HEK293 (cell line): ENCODE data around the gene CALB2.
A peak's percentile ranks its signal among the peaks of the same experiment; 100 is the strongest.

Experiments used
- FEZF1 ChIP-seq: fragments of 450-650 bp; formaldehyde crosslinking; IDR thresholded peaks from 2 replicates; pipeline ENCODE4 v1.5.1; 2016; ENCODE audit warnings: missing biosample characterization, missing genetic modification characterization
- GFI1B ChIP-seq: fragments of 450-650 bp; formaldehyde crosslinking; IDR thresholded peaks from 2 replicates; pipeline ENCODE4 v1.5.1; 2016; ENCODE audit warnings: missing biosample characterization, missing genetic modification characterization
- GLI4 ChIP-seq: fragments of 450-650 bp; formaldehyde crosslinking; IDR thresholded peaks from 2 replicates; pipeline ENCODE4 v1.5.1; 2016; ENCODE audit warnings: missing biosample characterization, missing genetic modification characterization
- GLIS1 ChIP-seq: fragments of 450-650 bp; formaldehyde crosslinking; IDR thresholded peaks from 2 replicates; pipeline ENCODE4 v1.5.1; 2016; ENCODE audit warnings: missing biosample characterization, missing genetic modification characterization
- HOXC10 ChIP-seq: sonication (generic); formaldehyde crosslinking; IDR thresholded peaks from 2 replicates; pipeline ENCODE4 v1.8.1; 2023; ENCODE audit warnings: mild to moderate bottlenecking, missing genetic modification reagents
- IKZF3 ChIP-seq: fragments of 450-650 bp; IDR thresholded peaks from 2 replicates; pipeline ENCODE4 v1.5.0; 2018; ENCODE audit warnings: missing biosample characterization, mild to moderate bottlenecking, missing genetic modification characterization, moderate library complexity
- KLF16 ChIP-seq: fragments of 450-650 bp; formaldehyde crosslinking; IDR thresholded peaks from 2 replicates; pipeline ENCODE4 v1.5.1; 2017; ENCODE audit warnings: missing biosample characterization, missing genetic modification characterization
- PBX3 ChIP-seq: sonication (generic); formaldehyde crosslinking; IDR thresholded peaks from 2 replicates; pipeline ENCODE4 v1.8.1; 2022; ENCODE audit warnings: mild to moderate bottlenecking, moderate library complexity, missing genetic modification reagents
- SCRT1 ChIP-seq: fragments of 450-650 bp; formaldehyde crosslinking; IDR thresholded peaks from 2 replicates; pipeline ENCODE4 v1.5.1; 2016; ENCODE audit warnings: missing biosample characterization, missing genetic modification characterization, borderline replicate concordance
- SETDB1 ChIP-seq: IDR thresholded peaks from one replicate; pipeline ENCODE4 v1.6.1; 2017; ENCODE audit warnings: mild to moderate bottlenecking, low read length, moderate library complexity, mixed read lengths; ENCODE audit not compliant: insufficient read length
- YY1 ChIP-seq: fragments of 450-650 bp; formaldehyde crosslinking; IDR thresholded peaks from 2 replicates; pipeline ENCODE4 v1.5.1; 2018; ENCODE audit warnings: missing biosample characterization, missing genetic modification characterization
- ZBTB7A ChIP-seq: fragments of 450-650 bp; formaldehyde crosslinking; IDR thresholded peaks from 2 replicates; pipeline ENCODE4 v1.5.1; 2016; ENCODE audit warnings: low read depth, missing biosample characterization, missing genetic modification characterization
- ZNF121 ChIP-seq: fragments of 450-650 bp; formaldehyde crosslinking; IDR thresholded peaks from 2 replicates; pipeline ENCODE4 v1.5.1; 2016; ENCODE audit warnings: missing biosample characterization, missing genetic modification characterization
- ZNF132 ChIP-seq: fragments of 450-650 bp; formaldehyde crosslinking; IDR thresholded peaks from 2 replicates; pipeline ENCODE4 v1.5.1; 2017; ENCODE audit warnings: missing biosample characterization, missing genetic modification characterization, borderline replicate concordance
- ZNF138 ChIP-seq: fragments of 450-650 bp; formaldehyde crosslinking; IDR thresholded peaks from 2 replicates; pipeline ENCODE4 v1.5.1; 2016; ENCODE audit warnings: missing biosample characterization, missing genetic modification characterization, borderline replicate concordance
- ZNF157 ChIP-seq: fragments of 450-650 bp; formaldehyde crosslinking; IDR thresholded peaks from 2 replicates; pipeline ENCODE4 v1.5.1; 2016; ENCODE audit warnings: missing biosample characterization, missing genetic modification characterization
- ZNF169 ChIP-seq: fragments of 450-650 bp; formaldehyde crosslinking; IDR thresholded peaks from 2 replicates; pipeline ENCODE4 v1.5.1; 2016; ENCODE audit warnings: missing biosample characterization, missing genetic modification characterization
- ZNF174 ChIP-seq: fragments of 450-650 bp; formaldehyde crosslinking; IDR thresholded peaks from 2 replicates; pipeline ENCODE4 v1.5.0; 2017; ENCODE audit warnings: missing biosample characterization, mild to moderate bottlenecking, missing genetic modification characterization
- ZNF175 ChIP-seq: fragments of 450-650 bp; formaldehyde crosslinking; IDR thresholded peaks from 2 replicates; pipeline ENCODE4 v1.5.1; 2016; ENCODE audit warnings: missing biosample characterization, missing genetic modification characterization
- ZNF184 ChIP-seq: fragments of 450-650 bp; IDR thresholded peaks from 2 replicates; pipeline ENCODE4 v1.5.1; 2018; ENCODE audit warnings: missing biosample characterization, mild to moderate bottlenecking, missing genetic modification characterization
- ZNF202 ChIP-seq: fragments of 450-650 bp; formaldehyde crosslinking; IDR thresholded peaks from 2 replicates; pipeline ENCODE4 v1.5.1; 2016; ENCODE audit warnings: missing biosample characterization, missing genetic modification characterization, borderline replicate concordance
- ZNF274 ChIP-seq, 2 experiments: fragments of 200-500 bp in 1 of 2; fragments of 450-650 bp in 1 of 2; sonication (Bioruptor generic) in 1 of 2; formaldehyde crosslinking in 1 of 2; IDR thresholded peaks; 2 replicates each; pipeline versions ENCODE4 v1.5.1 to v1.6.1; 2014 to 2016; ENCODE audit warnings: borderline replicate concordance in 1 of 2, inconsistent platforms in 1 of 2, low read length in 1 of 2, missing biosample characterization in 1 of 2, missing genetic modification characterization in 1 of 2
- ZNF335 ChIP-seq: fragments of 450-650 bp; formaldehyde crosslinking; conservative IDR thresholded peaks from 2 replicates; pipeline ENCODE4 v1.5.1; 2016; ENCODE audit warnings: missing biosample characterization, missing genetic modification characterization
- ZNF426 ChIP-seq: fragments of 450-650 bp; formaldehyde crosslinking; IDR thresholded peaks from 2 replicates; pipeline ENCODE4 v1.5.1; 2017; ENCODE audit warnings: missing biosample characterization, missing genetic modification characterization, mild to moderate bottlenecking, inconsistent platforms, moderate library complexity
- ZNF501 ChIP-seq: fragments of 450-650 bp; formaldehyde crosslinking; IDR thresholded peaks from 2 replicates; pipeline ENCODE4 v1.5.1; 2016; ENCODE audit warnings: missing biosample characterization, missing genetic modification characterization
- ZNF514 ChIP-seq: fragments of 450-650 bp; formaldehyde crosslinking; IDR thresholded peaks from 2 replicates; pipeline ENCODE4 v1.5.1; 2016; ENCODE audit warnings: missing biosample characterization, missing genetic modification characterization
- ZNF521 ChIP-seq: fragments of 450-650 bp; formaldehyde crosslinking; IDR thresholded peaks from 2 replicates; pipeline ENCODE4 v1.5.1; 2017; ENCODE audit warnings: missing biosample characterization, mild to moderate bottlenecking, missing genetic modification characterization
- ZNF561 ChIP-seq: fragments of 450-650 bp; IDR thresholded peaks from 2 replicates; pipeline ENCODE4 v1.5.1; 2018; ENCODE audit warnings: missing biosample characterization, missing genetic modification characterization, borderline replicate concordance
- ZNF585B ChIP-seq: fragments of 450-650 bp; formaldehyde crosslinking; IDR thresholded peaks from 2 replicates; pipeline ENCODE4 v1.5.1; 2016; ENCODE audit warnings: missing biosample characterization, missing genetic modification characterization
- ZNF623 ChIP-seq: fragments of 450-650 bp; formaldehyde crosslinking; IDR thresholded peaks from 2 replicates; pipeline ENCODE4 v1.5.1; 2016; ENCODE audit warnings: missing biosample characterization, missing genetic modification characterization
- ZNF701 ChIP-seq: fragments of 450-650 bp; formaldehyde crosslinking; IDR thresholded peaks from 2 replicates; pipeline ENCODE4 v1.5.1; 2016; ENCODE audit warnings: missing biosample characterization, missing genetic modification characterization
- ZNF76 ChIP-seq: fragments of 450-650 bp; formaldehyde crosslinking; IDR thresholded peaks from 2 replicates; pipeline ENCODE4; 2016; ENCODE audit warnings: low read depth, missing biosample characterization, missing genetic modification characterization, borderline replicate concordance
- ZSCAN23 ChIP-seq: fragments of 450-650 bp; formaldehyde crosslinking; IDR thresholded peaks from 2 replicates; pipeline ENCODE4 v1.5.1; 2016; ENCODE audit warnings: missing biosample characterization, missing genetic modification characterization
- TF ChIP-seq, protein P1 (sequence below): fragments of 450-650 bp; formaldehyde crosslinking; IDR thresholded peaks from 2 replicates; pipeline ENCODE4 v1.5.1; 2016; ENCODE audit warnings: missing biosample characterization, missing genetic modification characterization
- TF ChIP-seq, protein P2 (sequence below): fragments of 450-650 bp; formaldehyde crosslinking; IDR thresholded peaks from 2 replicates; pipeline ENCODE4 v1.5.1; 2016; ENCODE audit warnings: missing biosample characterization, missing genetic modification characterization, borderline replicate concordance
- TF ChIP-seq, protein P3 (sequence below): fragments of 450-650 bp; formaldehyde crosslinking; IDR thresholded peaks from 2 replicates; pipeline ENCODE4 v1.5.1; 2017; ENCODE audit warnings: missing biosample characterization, missing genetic modification characterization

CALB2 gene

DNA sequence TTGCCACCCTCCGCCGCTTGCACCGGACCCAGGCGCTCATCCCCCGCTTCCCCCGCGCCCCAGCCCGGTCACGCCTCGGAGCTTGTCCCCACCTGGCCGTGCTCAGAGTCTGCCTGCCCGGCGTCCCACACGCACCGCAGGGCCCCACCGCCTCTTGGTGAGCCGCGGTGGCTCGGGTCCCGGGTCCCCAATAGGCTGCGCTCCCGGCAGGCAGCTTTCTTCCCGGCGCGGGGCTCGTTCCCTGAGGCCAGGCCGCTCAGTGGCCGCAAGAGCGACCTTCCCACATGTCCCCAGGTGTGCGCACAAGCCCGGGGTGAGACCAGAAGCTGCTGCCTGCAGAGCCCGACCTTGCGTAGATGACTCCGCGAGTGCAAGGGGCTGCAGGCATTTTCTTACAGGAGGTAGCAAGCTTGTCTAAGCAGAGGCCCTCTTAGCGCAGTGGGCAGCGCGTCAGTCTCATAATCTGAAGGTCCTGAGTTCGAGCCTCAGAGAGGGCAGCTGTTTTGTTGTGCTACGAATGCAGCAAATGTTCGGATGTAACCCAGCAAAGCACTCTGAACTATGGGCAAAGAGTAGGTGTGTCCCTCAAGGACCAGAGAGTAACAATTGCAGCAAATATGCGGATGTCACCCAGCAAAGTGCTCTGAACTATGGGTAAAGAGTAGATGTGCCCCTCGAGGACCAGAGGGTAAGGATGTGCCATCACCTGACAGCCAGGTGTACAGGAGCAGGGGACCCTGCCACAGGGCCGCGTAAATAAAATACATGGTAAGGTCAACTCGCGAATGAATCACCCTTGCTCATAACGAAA, 67.8 kb downstream of the CALB2 start (continued):
- TF ChIP-seq YY1 (tag by site-specific recombination) (no peak), ZNF76 (tag by site-specific recombination) (peak; percentile 88), GFI1B (tag by site-specific recombination) (no peak), ZNF426 (tag by site-specific recombination) (no peak), ZNF701 (0 out of 2 replicates have a peak, but pooled peaks have one; percentile 49), ZNF175 (tag by site-specific recombination) (no peak), GLIS1 (tag by site-specific recombination) (no peak; the same call in 1 of the 2 replicates), ZNF184 (tag by site-specific recombination) (0 out of 2 replicates have a peak, but pooled peaks have one; percentile 21), IKZF3 (tag by site-specific recombination) (no peak), ZNF521 (no peak), ZNF501 (tag by site-specific recombination) (peak; percentile 91), PBX3 (CRISPR knock-in tag) (0 out of 2 replicates have a peak, but pooled peaks have one; percentile 36), SCRT1 (no peak), ZNF335 (tag by site-specific recombination) (peak; percentile 96), HOXC10 (no peak), ZNF623 (tag by site-specific recombination) (peak; percentile 28), ZNF202 (tag by site-specific recombination) (no peak), ZSCAN23 (tag by site-specific recombination) (peak; percentile 85; the same call in 1 of the 2 replicates), ZNF157 (tag by site-specific recombination) (no peak), ZNF561 (tag by site-specific recombination) (peak; percentile 99), ZNF514 (tag by site-specific recombination) (no peak), GLI4 (tag by site-specific recombination) (0 out of 2 replicates have a peak, but pooled peaks have one; percentile 54), ZNF132 (no peak), ZBTB7A (tag by site-specific recombination) (peak; percentile 64; the same call in 1 of the 2 replicates), KLF16 (peak; percentile 94), ZNF169 (tag by site-specific recombination) (no peak), ZNF121 (tag by site-specific recombination) (no peak), ZNF138 (tag by site-specific recombination) (no peak), ZNF585B (tag by site-specific recombination) (no peak), ZNF274 (IDR thresholded peaks at IDR 0.05; ENCODE audit: low read length) (no peak), ZNF274 (tag by site-specific recombination; IDR thresholded peaks at IDR 0.05; ENCODE audit: borderline replicate concordance) (no peak), FEZF1 (peak; percentile 39; the same call in 1 of the 2 replicates), SETDB1 (no peak), ZNF174 (no peak)
- TF ChIP-seq, protein P1, sequence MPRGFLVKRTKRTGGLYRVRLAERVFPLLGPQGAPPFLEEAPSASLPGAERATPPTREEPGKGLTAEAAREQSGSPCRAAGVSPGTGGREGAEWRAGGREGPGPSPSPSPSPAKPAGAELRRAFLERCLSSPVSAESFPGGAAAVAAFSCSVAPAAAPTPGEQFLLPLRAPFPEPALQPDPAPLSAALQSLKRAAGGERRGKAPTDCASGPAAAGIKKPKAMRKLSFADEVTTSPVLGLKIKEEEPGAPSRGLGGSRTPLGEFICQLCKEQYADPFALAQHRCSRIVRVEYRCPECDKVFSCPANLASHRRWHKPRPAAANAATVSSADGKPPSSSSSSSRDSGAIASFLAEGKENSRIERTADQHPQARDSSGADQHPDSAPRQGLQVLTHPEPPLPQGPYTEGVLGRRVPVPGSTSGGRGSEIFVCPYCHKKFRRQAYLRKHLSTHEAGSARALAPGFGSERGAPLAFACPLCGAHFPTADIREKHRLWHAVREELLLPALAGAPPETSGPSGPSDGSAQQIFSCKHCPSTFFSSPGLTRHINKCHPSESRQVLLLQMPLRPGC (tag by site-specific recombination) = 0 out of 2 replicates have a peak, but pooled peaks have one; percentile 47
- TF ChIP-seq, protein P2, sequence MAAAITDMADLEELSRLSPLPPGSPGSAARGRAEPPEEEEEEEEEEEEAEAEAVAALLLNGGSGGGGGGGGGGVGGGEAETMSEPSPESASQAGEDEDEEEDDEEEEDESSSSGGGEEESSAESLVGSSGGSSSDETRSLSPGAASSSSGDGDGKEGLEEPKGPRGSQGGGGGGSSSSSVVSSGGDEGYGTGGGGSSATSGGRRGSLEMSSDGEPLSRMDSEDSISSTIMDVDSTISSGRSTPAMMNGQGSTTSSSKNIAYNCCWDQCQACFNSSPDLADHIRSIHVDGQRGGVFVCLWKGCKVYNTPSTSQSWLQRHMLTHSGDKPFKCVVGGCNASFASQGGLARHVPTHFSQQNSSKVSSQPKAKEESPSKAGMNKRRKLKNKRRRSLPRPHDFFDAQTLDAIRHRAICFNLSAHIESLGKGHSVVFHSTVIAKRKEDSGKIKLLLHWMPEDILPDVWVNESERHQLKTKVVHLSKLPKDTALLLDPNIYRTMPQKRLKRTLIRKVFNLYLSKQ = no peak
- TF ChIP-seq, protein P3, sequence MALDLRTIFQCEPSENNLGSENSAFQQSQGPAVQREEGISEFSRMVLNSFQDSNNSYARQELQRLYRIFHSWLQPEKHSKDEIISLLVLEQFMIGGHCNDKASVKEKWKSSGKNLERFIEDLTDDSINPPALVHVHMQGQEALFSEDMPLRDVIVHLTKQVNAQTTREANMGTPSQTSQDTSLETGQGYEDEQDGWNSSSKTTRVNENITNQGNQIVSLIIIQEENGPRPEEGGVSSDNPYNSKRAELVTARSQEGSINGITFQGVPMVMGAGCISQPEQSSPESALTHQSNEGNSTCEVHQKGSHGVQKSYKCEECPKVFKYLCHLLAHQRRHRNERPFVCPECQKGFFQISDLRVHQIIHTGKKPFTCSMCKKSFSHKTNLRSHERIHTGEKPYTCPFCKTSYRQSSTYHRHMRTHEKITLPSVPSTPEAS (tag by site-specific recombination) = peak; percentile 58
